B cell (primary cell): ENCODE measurements around the gene NXPE3. TPM values are rescaled to one million over a fixed set of nuclear protein-coding genes. Genes with fewer than 3 reads are reported as not detected.

ENCODE experiments used
- ATAC-seq: fragments of 200-7000 bp; cut with Tn5 transposase; one replicate; pipeline ENCODE4 v1.10.0; 2021; ENCODE audit warnings: low read depth, mild to moderate bottlenecking, moderate number of reproducible peaks, moderate library complexity
- CTCF ChIA-PET: fragments of 350-600 bp; sonication (Branson Sonifier 250); formaldehyde crosslinking; loops from one replicate; lab custom pipeline; 2021; ENCODE audit warnings: antibody characterized with exemption, inconsistent platforms; lab: Charles Lee
- POLR2A ChIA-PET: fragments of 350-600 bp; sonication (Branson Sonifier 250); formaldehyde crosslinking; loops from one replicate; lab custom pipeline; 2021; ENCODE audit warnings: antibody characterized with exemption; lab: Charles Lee
- DNase-seq: peaks from one replicate; pipeline ENCODE4 v3.0.0; 2013
- H2AFZ ChIP-seq: 2 replicates; pipeline ENCODE4 v1.6.1; 2012; ENCODE audit warnings: mild to moderate bottlenecking, low read depth, low read length; ENCODE audit not compliant: insufficient read depth, poor library complexity, severe bottlenecking
- H3K27ac ChIP-seq, 2 donors: 1 replicate in 1 of 2; 2 replicates in 1 of 2; pipeline ENCODE4 v1.5.1; 2012 to 2013; ENCODE audit warnings: low read length in 2 of 2, mild to moderate bottlenecking in 2 of 2, moderate library complexity in 1 of 2
- H3K27me3 ChIP-seq, 4 experiments: fragments of 200-600 bp in 1 of 4; sonication (generic) in 1 of 4; replicated peaks in 1 of 4; 1 replicate in 2 of 4; 2 replicates in 2 of 4; pipeline versions ENCODE4 v1.6.1 to v1.7.0; 2013 to 2016; ENCODE audit warnings: low read length in 3 of 4, mild to moderate bottlenecking in 2 of 4, mixed read lengths in 1 of 4, moderate library complexity in 1 of 4; ENCODE audit not compliant: insufficient read depth in 4 of 4, control insufficient read depth in 3 of 4; ENCODE audit errors: control extremely low read depth in 1 of 4
- H3K36me3 ChIP-seq, 2 experiments: replicated peaks in 1 of 2; 1 replicate in 1 of 2; 2 replicates in 1 of 2; pipeline versions ENCODE4 v1.6.1 to v1.7.1; 2013; ENCODE audit warnings: low read length in 1 of 2; ENCODE audit not compliant: insufficient read depth in 2 of 2, control insufficient read depth in 1 of 2; ENCODE audit errors: control extremely low read depth in 1 of 2, extremely low read depth in 1 of 2
- H3K4me1 ChIP-seq, 2 donors: fragments of 200-600 bp in 1 of 2; sonication (generic) in 1 of 2; 1 replicate in 1 of 2; 2 replicates in 1 of 2; pipeline versions ENCODE4 v1.5.1 to v1.6.1; 2013 to 2017; ENCODE audit warnings: low read length in 2 of 2; ENCODE audit not compliant: control insufficient read depth in 2 of 2, insufficient read depth in 2 of 2
- H3K4me2 ChIP-seq: replicated peaks from 2 replicates; pipeline ENCODE3; 2012; ENCODE audit warnings: mild to moderate bottlenecking, low read depth, low read length; ENCODE audit not compliant: poor library complexity, severe bottlenecking
- H3K4me3 ChIP-seq, 5 experiments: fragments of 200-600 bp in 1 of 5; sonication (generic) in 1 of 5; 1 replicate in 3 of 5; 2 replicates in 2 of 5; pipeline versions ENCODE4 v1.5.1 to v1.7.0; 2011 to 2016; ENCODE audit warnings: low read length in 4 of 5, mild to moderate bottlenecking in 4 of 5, low read depth in 2 of 5, control low read depth in 1 of 5, moderate library complexity in 1 of 5; ENCODE audit not compliant: insufficient read depth in 1 of 5; ENCODE audit errors: control extremely low read depth in 1 of 5, extremely low read depth in 1 of 5
- H3K79me2 ChIP-seq: fragments of 200-600 bp; sonication (generic); one replicate; pipeline ENCODE4 v1.6.0; 2016; ENCODE audit warnings: low read length; ENCODE audit not compliant: control insufficient read depth, insufficient read depth
- H3K9ac ChIP-seq: fragments of 200-600 bp; sonication (generic); 2 replicates; pipeline ENCODE4 v1.6.1; 2017; ENCODE audit warnings: mild to moderate bottlenecking, low read length, moderate library complexity
- H3K9me3 ChIP-seq, 3 donors: one replicate each; pipeline versions ENCODE4 v1.6.1 to v1.7.1; 2013; ENCODE audit warnings: low read length in 2 of 3; ENCODE audit not compliant: control insufficient read depth in 2 of 3, insufficient read depth in 1 of 3; ENCODE audit errors: control extremely low read depth in 1 of 3
- H4K20me1 ChIP-seq: 2 replicates; pipeline ENCODE4 v1.6.0; 2012; ENCODE audit warnings: mild to moderate bottlenecking, low read length; ENCODE audit not compliant: insufficient read depth, control insufficient read depth, poor library complexity, severe bottlenecking
- H3K27ac Mint-ChIP-seq: one replicate; pipeline ENCODE4 v1.8.0; 2021; ENCODE audit warnings: mixed read lengths
- H3K27me3 Mint-ChIP-seq: one replicate; pipeline ENCODE4 v1.8.0; 2021; ENCODE audit warnings: mixed read lengths
- H3K4me1 Mint-ChIP-seq: one replicate; pipeline ENCODE4 v1.8.0; 2021; ENCODE audit warnings: mixed read lengths
- H3K4me3 Mint-ChIP-seq: one replicate; pipeline ENCODE4 v1.8.0; 2021; ENCODE audit warnings: mixed read lengths
- H3K9me3 Mint-ChIP-seq: one replicate; pipeline ENCODE4 v1.8.0; 2022; ENCODE audit warnings: mixed read lengths; ENCODE audit not compliant: insufficient read depth
- CTCF ChIP-seq: fragments of 200-600 bp; IDR thresholded peaks from one replicate; pipeline ENCODE4 v1.8.0; 2022; ENCODE audit warnings: antibody characterized with exemption, mild to moderate bottlenecking
- EZH2 ChIP-seq: IDR thresholded peaks from 2 replicates; pipeline ENCODE4 v1.6.1; 2012; ENCODE audit warnings: borderline replicate concordance, low read depth, mild to moderate bottlenecking, moderate library complexity, low read length; ENCODE audit not compliant: insufficient read depth, poor library complexity, severe bottlenecking
- WGBS: methylation state at CpG from one replicate; pipeline ENCODE4 v1.1.5; 2013; ENCODE audit warnings: missing lambda C conversion rate; ENCODE audit not compliant: insufficient coverage; 5-methylcytosine and 5-hydroxymethylcytosine counted together
- intact Hi-C: fragments of 100-400 bp; cut with micrococcal nuclease; formaldehyde crosslinking; loops from one replicate; pipeline ENCODE4 v1.10.0; 2022
- polyA plus RNA-seq: library from polyadenylated mRNA; depleted of rRNA; stranded (reverse); fragments of >200 nt; gene quantifications from 2 replicates; pipeline ENCODE4 v1.2.3, GENCODE V29; 2012
- total RNA-seq, 2 donors: library from RNA; stranded (reverse); fragments of 120-200 nt in 1 of 2; gene quantifications; 1 replicate in 1 of 2; 2 replicates in 1 of 2; pipeline versions ENCODE4 v1.2.3 to v1.2.4, GENCODE V29; 2013 to 2022

Gene NXPE3
- total and polyA plus RNA-seq, 2 donors (not counting 1 experiment from before 2014, with no cell fraction given) = 15.4 to 19.7 TPM

- intact Hi-C loops = loop anchor here (5.0 kb wide), 4 partner anchors 34 to 206 kb away; partner anchors contain the start of gene ZBTB11
- peaks cover 45% of the 10 kb centered on the region for H3K79me2 ChIP-seq
- ChIA-PET CTCF (interaction anchor here (1.0 to 3.4 kb wide), 6 partner anchors 38 to 378 kb away, joined by 3 to 25 read pairs (median 11); no protein-coding TSS in a partner anchor), POLR2A (interaction anchor here (0.5 kb wide), 1 partner anchor 82 kb away, joined by 3 read pairs; no protein-coding TSS in a partner anchor)
- Mint-ChIP-seq H3K9me3 (no peaks in the 10 kb centered on the region), H3K27me3 (no peaks in the 10 kb centered on the region), H3K27ac (peak overlapping the region; percentile 96), H3K4me3 (peak overlapping the region; percentile 99), H3K4me1 (peaks cover 57% of the 10 kb centered on the region)
- H3K36me3 ChIP-seq = peaks cover 17 to 41% of the 10 kb centered on the region in 2 experiments
- no peaks in the 10 kb centered on the region for H3K27me3 ChIP-seq
- peak overlapping the region; percentile 75 for H3K4me2 ChIP-seq
- H3K9ac ChIP-seq = peak overlapping the region; percentile 97
- WGBS = no CpG with 5 or more reads among the region's 5 CpGs
- peaks cover 44% of the 10 kb centered on the region for H4K20me1 ChIP-seq
- H3K27ac ChIP-seq = peak overlapping the region; percentile 84 to 92
- ATAC-seq (no peak), DNase-seq (no peak)
- no peak for TF ChIP-seq EZH2
- TF ChIP-seq CTCF = no peak
- H3K9me3 ChIP-seq = no peaks in the 10 kb centered on the region
- peak overlapping the region; percentile 87 to 100 (median 94) for H3K4me3 ChIP-seq
- H3K4me1 ChIP-seq = peaks cover 18 to 36% of the 10 kb centered on the region in 2 donors
- no peak overlapping the region for H2AFZ ChIP-seq
Observed at GRCh38 chr3:101851072-101851770, 72.2 kb downstream of the NXPE3 start.
